GM12874 (cell line): ENCODE measurements around the gene LBP.

ENCODE experiments used
- TF ChIP-seq, protein P1 (sequence below): IDR thresholded peaks from 2 replicates; pipeline ENCODE4 v1.5.1; 2011; ENCODE audit warnings: low read depth, mild to moderate bottlenecking, control low read depth, low read length, moderate library complexity; ENCODE audit not compliant: insufficient read depth

Gene LBP

DNA sequence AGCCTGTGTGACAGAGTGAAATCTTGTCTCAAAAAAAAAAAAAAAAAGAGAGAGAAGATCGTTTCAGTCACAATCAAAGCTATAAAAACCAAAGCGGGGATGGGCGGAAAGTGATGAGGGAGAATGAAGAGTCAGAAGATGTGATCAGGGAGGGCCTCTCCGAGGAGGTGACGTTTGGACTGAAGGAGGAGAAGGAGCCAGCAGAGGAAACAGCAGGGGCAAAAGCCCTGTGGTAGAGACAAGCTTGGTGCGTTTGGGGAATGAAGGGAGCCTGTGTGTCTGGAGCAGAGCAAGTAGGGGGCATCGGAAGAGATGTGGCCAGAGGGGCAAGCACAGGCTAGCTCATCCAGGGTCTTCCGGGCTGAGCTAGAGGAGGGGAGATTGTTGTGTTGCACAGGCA, 14.5 kb upstream of the LBP start:
- TF ChIP-seq, protein P1, sequence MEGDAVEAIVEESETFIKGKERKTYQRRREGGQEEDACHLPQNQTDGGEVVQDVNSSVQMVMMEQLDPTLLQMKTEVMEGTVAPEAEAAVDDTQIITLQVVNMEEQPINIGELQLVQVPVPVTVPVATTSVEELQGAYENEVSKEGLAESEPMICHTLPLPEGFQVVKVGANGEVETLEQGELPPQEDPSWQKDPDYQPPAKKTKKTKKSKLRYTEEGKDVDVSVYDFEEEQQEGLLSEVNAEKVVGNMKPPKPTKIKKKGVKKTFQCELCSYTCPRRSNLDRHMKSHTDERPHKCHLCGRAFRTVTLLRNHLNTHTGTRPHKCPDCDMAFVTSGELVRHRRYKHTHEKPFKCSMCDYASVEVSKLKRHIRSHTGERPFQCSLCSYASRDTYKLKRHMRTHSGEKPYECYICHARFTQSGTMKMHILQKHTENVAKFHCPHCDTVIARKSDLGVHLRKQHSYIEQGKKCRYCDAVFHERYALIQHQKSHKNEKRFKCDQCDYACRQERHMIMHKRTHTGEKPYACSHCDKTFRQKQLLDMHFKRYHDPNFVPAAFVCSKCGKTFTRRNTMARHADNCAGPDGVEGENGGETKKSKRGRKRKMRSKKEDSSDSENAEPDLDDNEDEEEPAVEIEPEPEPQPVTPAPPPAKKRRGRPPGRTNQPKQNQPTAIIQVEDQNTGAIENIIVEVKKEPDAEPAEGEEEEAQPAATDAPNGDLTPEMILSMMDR = no peak

DNA sequence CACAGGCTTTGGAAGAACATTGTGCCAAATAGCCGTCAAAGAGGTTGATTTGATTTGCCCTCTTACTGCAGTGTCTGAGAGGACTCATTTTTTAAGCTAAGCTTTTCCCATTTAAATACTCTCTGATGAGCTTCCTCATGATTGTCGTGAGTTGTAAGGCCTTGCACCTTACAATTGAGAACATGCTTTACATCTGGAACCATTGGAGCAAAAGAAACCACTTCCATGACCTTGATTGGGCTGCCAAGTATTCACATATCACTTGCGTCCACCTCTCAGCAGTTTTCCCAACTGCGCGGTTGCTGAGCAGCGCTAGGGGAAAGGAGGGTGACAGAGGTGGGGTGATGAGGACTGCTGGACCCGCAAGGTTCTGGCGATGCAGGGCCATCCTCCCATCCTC, 12.3 kb upstream of the LBP start:
- TF ChIP-seq, protein P1 = no peak

DNA sequence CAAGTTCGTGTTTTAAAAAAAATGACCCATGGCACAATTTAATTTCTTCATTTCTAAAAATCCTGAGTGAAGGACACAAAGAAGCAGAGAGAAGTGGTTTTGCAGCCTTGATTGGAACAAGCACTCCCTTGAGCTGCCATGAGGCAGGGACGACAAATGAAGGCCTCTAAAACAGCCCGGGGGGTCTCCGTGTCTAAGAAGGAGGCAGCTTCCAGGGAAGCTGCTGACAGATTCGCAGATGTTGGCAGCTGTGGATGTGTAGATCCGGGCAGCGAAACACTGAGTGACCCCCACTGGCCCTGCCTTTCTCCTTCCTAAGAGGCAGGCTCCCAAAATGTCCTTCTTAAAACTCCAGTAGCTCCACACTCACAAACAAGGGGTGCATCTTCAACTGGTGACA, 9.6 kb upstream of the LBP start:
- TF ChIP-seq, protein P1 = no peak

DNA sequence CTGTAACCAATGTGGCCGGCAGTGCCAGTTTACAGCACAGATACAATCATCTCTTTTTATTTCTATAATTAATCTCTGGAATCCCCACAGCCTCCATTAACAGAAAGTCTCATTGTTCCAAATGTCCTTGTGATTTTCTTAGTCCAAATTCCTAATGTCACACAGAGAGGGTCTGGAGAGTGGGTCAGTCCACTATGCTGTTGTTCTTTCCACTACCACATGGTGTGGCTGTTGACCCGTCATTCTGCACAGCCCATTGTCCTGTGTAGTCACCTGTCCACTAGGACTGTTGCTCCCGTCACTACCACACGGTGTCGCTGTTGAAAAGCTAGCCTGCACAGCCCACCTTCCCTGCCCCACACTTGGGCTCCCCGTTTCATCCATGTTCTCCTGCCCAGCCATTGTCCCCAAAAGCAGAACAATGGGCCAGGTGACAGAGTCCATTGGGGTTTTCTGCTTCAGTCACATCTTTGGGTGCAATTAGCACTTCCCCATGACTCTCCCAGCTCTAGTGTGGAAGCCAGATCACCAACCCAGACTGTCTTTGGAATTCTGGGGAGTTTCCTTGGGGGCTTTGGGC, 8.6 kb upstream of the LBP start:
- TF ChIP-seq, protein P1 = peak; percentile 27; the same call in 1 of the 2 replicates

DNA sequence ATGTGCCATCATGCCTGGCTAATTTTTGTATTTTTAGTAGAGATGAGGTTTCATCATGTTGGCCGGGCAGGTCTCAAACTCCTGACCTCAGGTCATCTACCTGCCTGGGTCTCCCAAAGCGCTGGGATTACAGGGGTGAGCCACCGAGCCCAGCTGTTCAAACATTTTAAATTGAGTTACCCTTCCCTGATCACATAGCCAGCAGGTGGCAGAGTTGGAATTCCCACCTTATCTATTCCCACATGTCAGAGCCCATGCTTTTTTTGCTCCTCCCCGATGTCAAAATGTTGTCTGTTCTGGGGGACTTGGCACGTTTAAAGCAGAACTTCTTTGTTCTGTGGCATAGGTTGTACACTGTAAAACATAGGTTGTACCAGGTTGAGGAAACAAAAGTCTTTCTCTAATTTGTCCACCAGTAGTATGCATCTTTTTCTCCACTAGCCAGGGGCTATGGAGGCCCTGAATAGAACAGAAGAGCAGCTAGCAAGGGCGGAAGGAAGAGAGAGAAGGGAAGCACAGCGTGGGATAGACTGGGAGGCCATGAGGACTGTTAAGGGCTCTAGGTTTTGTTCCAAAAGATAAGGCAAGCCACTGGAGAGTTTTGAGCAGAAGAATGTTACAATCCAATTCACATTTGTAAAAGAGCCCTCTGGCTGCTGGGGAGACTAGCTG, 7.3 kb upstream of the LBP start:
- TF ChIP-seq, protein P1 = no peak

DNA sequence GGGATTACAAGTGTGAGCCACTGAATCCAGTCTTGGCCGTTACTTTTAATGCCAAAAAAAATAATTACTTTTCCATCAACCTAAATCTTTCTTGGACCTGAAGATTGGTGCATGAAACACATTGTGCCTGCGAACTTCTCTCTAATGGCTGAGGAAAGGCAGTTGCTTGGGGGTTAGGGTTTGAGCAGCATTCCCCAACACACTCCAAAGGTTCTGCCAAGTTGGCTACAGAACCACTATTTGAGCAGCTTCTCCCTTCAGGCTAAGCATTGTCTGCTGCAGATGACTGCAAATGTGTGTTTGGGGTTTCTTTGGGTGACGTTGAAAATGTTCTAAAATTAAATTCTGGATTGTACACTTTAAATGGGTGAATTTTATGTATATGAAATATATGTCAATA, 6.3 kb upstream of the LBP start:
- TF ChIP-seq, protein P1 = no peak

DNA sequence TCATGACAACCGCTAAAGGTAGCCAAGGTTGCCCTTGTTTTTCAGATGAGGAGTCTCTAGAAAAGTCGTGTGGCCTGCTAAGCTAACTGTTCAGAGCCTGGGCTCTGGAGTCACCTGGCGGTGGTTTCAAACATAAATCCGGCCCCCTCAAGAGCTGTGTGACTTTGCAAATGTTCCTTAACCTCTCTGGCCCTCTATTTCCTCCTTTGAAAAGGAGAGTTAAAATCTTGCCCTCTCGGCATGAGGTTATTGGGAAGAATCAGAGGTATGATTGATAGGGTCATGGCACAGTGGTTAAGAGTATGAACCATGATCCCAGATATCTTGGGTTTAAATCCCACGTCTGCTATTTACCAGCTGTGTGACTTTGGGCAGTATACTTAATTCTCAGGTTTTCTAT, 5.6 kb upstream of the LBP start:
- TF ChIP-seq, protein P1 = no peak
